ENCODE measurements around the gene MAP4K4. TPM values are rescaled to one million over a fixed set of nuclear protein-coding genes. Genes with fewer than 3 reads are reported as not detected.
"Not testable (repeated sequence)": the region's sequence is repeated elsewhere in the genome, so short reads cannot be mapped to it uniquely, and the experiment has no call there.

MAP4K4 gene
- total RNA-seq, 1 donor from 2014 or later, result 122 TPM

DNA sequence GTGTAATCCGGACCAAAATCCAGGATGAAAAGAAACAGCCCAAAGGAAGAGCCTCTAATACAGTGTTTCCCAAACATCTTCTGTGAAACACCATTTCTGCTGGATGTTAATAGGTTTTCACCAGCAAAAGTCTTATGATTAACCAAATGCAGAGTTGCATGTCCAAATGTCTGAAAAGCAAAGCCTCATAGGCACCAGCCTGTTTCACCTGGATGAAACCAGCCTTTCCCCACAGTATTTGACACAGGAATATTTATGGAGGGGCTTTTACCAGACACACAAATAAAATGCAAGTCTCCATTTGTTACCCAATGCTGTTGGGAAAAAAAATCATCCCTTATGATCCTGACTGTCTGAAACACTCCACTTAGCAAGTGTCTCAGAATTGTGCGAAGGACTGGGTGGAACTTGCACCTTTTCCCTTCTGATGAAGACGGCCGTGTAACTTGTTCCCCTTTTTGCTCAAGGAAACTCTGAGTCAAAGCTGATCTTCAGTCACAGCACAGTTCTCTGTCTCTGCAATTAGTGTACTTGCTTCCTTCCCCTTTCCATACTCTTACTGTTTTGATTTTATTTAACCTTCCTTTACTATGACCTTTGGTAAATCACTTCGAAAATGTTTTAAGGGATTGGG lies 223.9 kb downstream of the MAP4K4 start:
- no peak for DNase-seq (ENCODE audit: low spot score)
- Mint-ChIP-seq H3K4me1 (ENCODE audit: low read depth) (no peaks in the 10 kb centered on the region), H3K36me3 (ENCODE audit: low read depth) (peaks cover 14% of the 10 kb centered on the region), H3K9me3 (ENCODE audit: low read depth) (peaks cover 35% of the 10 kb centered on the region), H3K4me3 (ENCODE audit: unreplicated experiment) (no peak overlapping the region), H3K27ac (ENCODE audit: unreplicated experiment) (no peak overlapping the region), H3K27me3 (ENCODE audit: low read depth) (peaks cover 7% of the 10 kb centered on the region)
- TF ChIP-seq, protein P1, sequence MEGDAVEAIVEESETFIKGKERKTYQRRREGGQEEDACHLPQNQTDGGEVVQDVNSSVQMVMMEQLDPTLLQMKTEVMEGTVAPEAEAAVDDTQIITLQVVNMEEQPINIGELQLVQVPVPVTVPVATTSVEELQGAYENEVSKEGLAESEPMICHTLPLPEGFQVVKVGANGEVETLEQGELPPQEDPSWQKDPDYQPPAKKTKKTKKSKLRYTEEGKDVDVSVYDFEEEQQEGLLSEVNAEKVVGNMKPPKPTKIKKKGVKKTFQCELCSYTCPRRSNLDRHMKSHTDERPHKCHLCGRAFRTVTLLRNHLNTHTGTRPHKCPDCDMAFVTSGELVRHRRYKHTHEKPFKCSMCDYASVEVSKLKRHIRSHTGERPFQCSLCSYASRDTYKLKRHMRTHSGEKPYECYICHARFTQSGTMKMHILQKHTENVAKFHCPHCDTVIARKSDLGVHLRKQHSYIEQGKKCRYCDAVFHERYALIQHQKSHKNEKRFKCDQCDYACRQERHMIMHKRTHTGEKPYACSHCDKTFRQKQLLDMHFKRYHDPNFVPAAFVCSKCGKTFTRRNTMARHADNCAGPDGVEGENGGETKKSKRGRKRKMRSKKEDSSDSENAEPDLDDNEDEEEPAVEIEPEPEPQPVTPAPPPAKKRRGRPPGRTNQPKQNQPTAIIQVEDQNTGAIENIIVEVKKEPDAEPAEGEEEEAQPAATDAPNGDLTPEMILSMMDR (IDR thresholded peaks at IDR 0.05), result no peak

- H3K9me3 Mint-ChIP-seq (ENCODE audit: low read depth), result peaks cover 40% of the 10 kb centered on the region
- TF ChIP-seq, protein P1 (IDR thresholded peaks at IDR 0.05), result no peak
Measured at GRCh38 chr2:101921953-101922325, 224.4 kb downstream of the MAP4K4 start.

GRCh38 chr2:101924311-101924710 lies 226.8 kb downstream of the MAP4K4 start:
- not testable (repeated sequence) for DNase-seq (ENCODE audit: low spot score); H3K27me3 Mint-ChIP-seq (ENCODE audit: low read depth); H3K27ac Mint-ChIP-seq (ENCODE audit: unreplicated experiment); H3K4me3 Mint-ChIP-seq (ENCODE audit: unreplicated experiment); H3K4me1 Mint-ChIP-seq (ENCODE audit: low read depth)
- H3K36me3 Mint-ChIP-seq (ENCODE audit: low read depth), result peaks cover 17% of the 10 kb centered on the region
- peaks cover 41% of the 10 kb centered on the region for H3K9me3 Mint-ChIP-seq (ENCODE audit: low read depth)

More at GRCh38 chr2:101921953-101922325, 224.4 kb downstream of the MAP4K4 start:
- H3K4me1 Mint-ChIP-seq (ENCODE audit: low read depth), result no peaks in the 10 kb centered on the region
- no peak for DNase-seq (ENCODE audit: low spot score)
- H3K4me3 Mint-ChIP-seq (ENCODE audit: unreplicated experiment), result no peak overlapping the region
- peaks cover 7% of the 10 kb centered on the region for H3K27me3 Mint-ChIP-seq (ENCODE audit: low read depth)
- H3K27ac Mint-ChIP-seq (ENCODE audit: unreplicated experiment), result no peak overlapping the region
- H3K36me3 Mint-ChIP-seq (ENCODE audit: low read depth), result peaks cover 17% of the 10 kb centered on the region

DNA sequence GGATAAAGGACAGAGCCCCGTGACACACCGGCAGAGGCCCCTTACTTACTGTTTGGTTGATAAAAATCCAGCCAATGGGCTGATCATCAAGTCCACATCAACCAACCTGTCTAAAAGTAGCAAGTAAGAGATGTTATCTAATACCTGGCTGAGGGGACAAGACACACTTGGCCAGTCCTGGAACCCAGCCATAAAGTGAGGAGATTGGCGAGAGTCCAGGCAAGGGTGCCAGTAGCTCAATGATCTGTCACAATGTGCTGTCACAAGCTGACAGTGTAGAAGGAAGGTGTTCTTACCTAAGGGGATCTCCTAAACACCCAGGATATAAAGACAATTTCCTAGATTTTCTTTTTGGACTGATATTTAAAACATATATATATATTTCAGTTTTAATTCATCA lies 232.5 kb downstream of the MAP4K4 start:
- no peaks in the 10 kb centered on the region for H3K4me1 Mint-ChIP-seq (ENCODE audit: low read depth)
- no peak overlapping the region for H3K27ac Mint-ChIP-seq (ENCODE audit: unreplicated experiment)
- TF ChIP-seq, protein P1 (IDR thresholded peaks at IDR 0.05), result no peak
- peaks cover 8% of the 10 kb centered on the region for H3K27me3 Mint-ChIP-seq (ENCODE audit: low read depth)
- H3K9me3 Mint-ChIP-seq (ENCODE audit: low read depth), result peaks cover 20% of the 10 kb centered on the region
- no peak overlapping the region for H3K4me3 Mint-ChIP-seq (ENCODE audit: unreplicated experiment)
- peaks cover 5% of the 10 kb centered on the region for H3K36me3 Mint-ChIP-seq (ENCODE audit: low read depth)
- DNase-seq (ENCODE audit: low spot score), result no peak

- Mint-ChIP-seq H3K4me1 (ENCODE audit: low read depth) (no peaks in the 10 kb centered on the region), H3K4me3 (ENCODE audit: unreplicated experiment) (no peak overlapping the region), H3K9me3 (ENCODE audit: low read depth) (peaks cover 15% of the 10 kb centered on the region), H3K36me3 (ENCODE audit: low read depth) (peaks cover 3% of the 10 kb centered on the region), H3K27ac (ENCODE audit: unreplicated experiment) (no peak overlapping the region), H3K27me3 (ENCODE audit: low read depth) (peaks cover 8% of the 10 kb centered on the region)
- TF ChIP-seq, protein P1 (IDR thresholded peaks at IDR 0.05), result no peak
- DNase-seq (ENCODE audit: low spot score), result no peak
Measured at GRCh38 chr2:101930847-101931246, 233.3 kb downstream of the MAP4K4 start.

DNA sequence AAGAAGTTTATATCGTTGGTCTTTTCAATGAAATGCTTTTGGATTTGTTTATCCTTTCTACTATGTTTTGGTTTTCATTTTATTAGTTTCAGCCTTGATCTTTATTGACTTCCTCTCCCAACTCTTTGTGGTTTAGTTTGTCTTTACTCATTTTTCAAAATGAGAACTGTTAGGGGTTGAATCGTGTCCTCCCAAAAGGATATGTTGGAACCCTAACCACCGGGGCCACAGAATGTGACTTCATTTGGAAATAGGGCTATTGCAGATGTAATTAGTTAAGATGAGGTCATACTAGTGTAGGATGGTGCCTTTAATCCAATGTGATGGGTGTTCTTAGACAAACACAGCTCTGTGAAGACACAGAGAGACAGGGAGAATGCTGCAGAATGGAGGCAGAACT lies 233.9 kb downstream of the MAP4K4 start:
- no peak overlapping the region for H3K4me3 Mint-ChIP-seq (ENCODE audit: unreplicated experiment)

GRCh38 chr2:101935764-101936163 lies 238.3 kb downstream of the MAP4K4 start:
- H3K27me3 Mint-ChIP-seq (ENCODE audit: low read depth), result peaks cover 14% of the 10 kb centered on the region
- DNase-seq (ENCODE audit: low spot score), result not testable (repeated sequence)

More for the DNA sequence above, 233.9 kb downstream of the MAP4K4 start:
- TF ChIP-seq, protein P1 (IDR thresholded peaks at IDR 0.05), result no peak
- Mint-ChIP-seq H3K36me3 (ENCODE audit: low read depth) (peaks cover 3% of the 10 kb centered on the region), H3K9me3 (ENCODE audit: low read depth) (peaks cover 13% of the 10 kb centered on the region), H3K27me3 (ENCODE audit: low read depth) (peaks cover 8% of the 10 kb centered on the region), H3K4me1 (ENCODE audit: low read depth) (no peaks in the 10 kb centered on the region), H3K27ac (ENCODE audit: unreplicated experiment) (no peak overlapping the region)
- no peak for DNase-seq (ENCODE audit: low spot score)

More at GRCh38 chr2:101935764-101936163, 238.3 kb downstream of the MAP4K4 start:
- not testable (repeated sequence) for H3K36me3 Mint-ChIP-seq (ENCODE audit: low read depth); H3K27ac Mint-ChIP-seq (ENCODE audit: unreplicated experiment); H3K4me3 Mint-ChIP-seq (ENCODE audit: unreplicated experiment); H3K4me1 Mint-ChIP-seq (ENCODE audit: low read depth)
- peaks cover 24% of the 10 kb centered on the region for H3K9me3 Mint-ChIP-seq (ENCODE audit: low read depth)

Measured in chondrocyte (in vitro differentiated cells).